K562 (cell line): ENCODE results near the gene TKTL2. TPM values are rescaled to one million over a fixed set of nuclear protein-coding genes. Genes with fewer than 3 reads are reported as not detected.

ENCODE experiments used
- ADNP ChIP-seq: fragments of 200-800 bp; sonication (Bioruptor generic); IDR thresholded peaks from 2 replicates; pipeline ENCODE4 v1.6.1; 2016; ENCODE audit warnings: missing genetic modification characterization, missing compliant biosample characterization
- CBX3 ChIP-seq, 2 experiments: IDR thresholded peaks; 1 replicate in 1 of 2; 2 replicates in 1 of 2; pipeline ENCODE4 v1.6.1; 2012; ENCODE audit warnings: inconsistent platforms in 2 of 2, low read length in 2 of 2, borderline replicate concordance in 1 of 2, control low read depth in 1 of 2
- CCAR2 ChIP-seq: fragments of 200-400 bp; formaldehyde crosslinking; IDR thresholded peaks from 2 replicates; pipeline ENCODE4 v1.6.1; 2017; ENCODE audit warnings: mild to moderate bottlenecking, low read depth, low read length
- GABPB1 ChIP-seq: sonication (generic); formaldehyde crosslinking; IDR thresholded peaks from 2 replicates; pipeline ENCODE4 v1.8.0; 2022; ENCODE audit warnings: mild to moderate bottlenecking, missing genetic modification reagents
- HDAC1 ChIP-seq, 2 experiments: fragments of 450-650 bp; IDR thresholded peaks; 2 replicates each; pipeline ENCODE4 v1.6.1; 2016 to 2017; ENCODE audit warnings: inconsistent platforms in 1 of 2, mild to moderate bottlenecking in 1 of 2, moderate library complexity in 1 of 2
- HDAC2 ChIP-seq: fragments of 450-650 bp; IDR thresholded peaks from 2 replicates; pipeline ENCODE4 v1.6.1; 2016; ENCODE audit warnings: mild to moderate bottlenecking
- IFI16 ChIP-seq: fragments of 250-450 bp; sonication (Bioruptor Pico); IDR thresholded peaks from 2 replicates; pipeline ENCODE4 v2.1.2; 2022; ENCODE audit warnings: mild to moderate bottlenecking, inconsistent platforms
- ILK ChIP-seq: fragments of 450-650 bp; IDR thresholded peaks from 2 replicates; pipeline ENCODE4 v1.6.1; 2016; ENCODE audit warnings: missing genetic modification characterization, low read depth, mild to moderate bottlenecking, missing compliant biosample characterization, moderate library complexity, borderline replicate concordance
- KLF6 ChIP-seq: fragments of 250-450 bp; sonication (Bioruptor Pico); IDR thresholded peaks from 2 replicates; pipeline ENCODE4 v1.4.0; 2020; ENCODE audit warnings: mild to moderate bottlenecking, moderate library complexity, borderline replicate concordance
- MAZ ChIP-seq, 2 experiments: fragments of 450-650 bp in 1 of 2; sonication (generic) in 1 of 2; formaldehyde crosslinking; IDR thresholded peaks in 1 of 2; conservative IDR thresholded peaks in 1 of 2; 2 replicates each; pipeline versions ENCODE4 v1.4.0 to v1.5.0; 2020; ENCODE audit warnings: mild to moderate bottlenecking in 1 of 2, missing genetic modification reagents in 1 of 2
- NELFE ChIP-seq: IDR thresholded peaks from 2 replicates; pipeline ENCODE4 v1.6.1; 2011; ENCODE audit warnings: mild to moderate bottlenecking; ENCODE audit not compliant: insufficient read depth, insufficient read length
- NR2F6 ChIP-seq: fragments of 450-650 bp; formaldehyde crosslinking; IDR thresholded peaks from 2 replicates; pipeline ENCODE4 v1.4.0; 2020; ENCODE audit warnings: mild to moderate bottlenecking
- OTX1 ChIP-seq: fragments of 450-650 bp; formaldehyde crosslinking; IDR thresholded peaks from 2 replicates; pipeline ENCODE4 v1.4.0; 2022; ENCODE audit warnings: mild to moderate bottlenecking
- PHB ChIP-seq: fragments of 250-450 bp; sonication (Bioruptor Pico); IDR thresholded peaks from 2 replicates; pipeline ENCODE4 v1.5.0; 2021
- POLR3G ChIP-seq: IDR thresholded peaks from 2 replicates; pipeline ENCODE4 v1.6.1; 2011; ENCODE audit not compliant: insufficient read length, insufficient replicate concordance; ENCODE audit errors: extremely low read depth
- YBX1 ChIP-seq: fragments of 450-650 bp; IDR thresholded peaks from 2 replicates; pipeline ENCODE4 v1.7.1; 2016; ENCODE audit warnings: mild to moderate bottlenecking
- ZNF174 ChIP-seq: fragments of 250-450 bp; sonication (Bioruptor Pico); IDR thresholded peaks from 2 replicates; pipeline ENCODE4 v1.4.0; 2020; ENCODE audit warnings: mild to moderate bottlenecking
- ZNF212 ChIP-seq: fragments of 450-650 bp; formaldehyde crosslinking; IDR thresholded peaks from 2 replicates; pipeline ENCODE4 v1.4.0; 2020; ENCODE audit warnings: mild to moderate bottlenecking
- ZNF24 ChIP-seq: fragments of 450-650 bp; IDR thresholded peaks from 2 replicates; pipeline ENCODE4 v1.6.1; 2016
- ZNF41 ChIP-seq: fragments of 250-450 bp; sonication (Bioruptor Pico); conservative IDR thresholded peaks from 2 replicates; pipeline ENCODE4 v1.4.0; 2020; ENCODE audit warnings: mild to moderate bottlenecking
- ZNF444 ChIP-seq: fragments of 250-450 bp; sonication (Bioruptor Pico); IDR thresholded peaks from 2 replicates; pipeline ENCODE4 v1.4.0; 2020; ENCODE audit warnings: mild to moderate bottlenecking, moderate library complexity
- polyA plus RNA-seq, 8 experiments: library from polyadenylated mRNA; depleted of rRNA in 4 of 8; stranded (reverse) in 5 of 8; unstranded in 3 of 8; fragments of >200 nt; fragmentation: Nextera tagmentation in 2 of 8; fragmentation: Illumina TruSeq in 1 of 8; extraction: Ambion mirVana in 2 of 8; extraction: Trizol in 1 of 8; gene quantifications; 2 replicates each; pipeline versions ENCODE4 v1.2.1 to v1.2.3, GENCODE V29; 2011 to 2014; ENCODE audit warnings: inconsistent platforms in 1 of 8, missing spikeins in 1 of 8
- total RNA-seq, 7 experiments: library from RNA; depleted of rRNA in 6 of 7; stranded (reverse); fragments of >200 nt in 6 of 7; fragmentation: Illumina TruSeq in 2 of 7; extraction: Trizol in 2 of 7; gene quantifications; 2 replicates each; pipeline versions ENCODE4 v1.2.1 to v1.2.3, GENCODE V29; 2011 to 2021; ENCODE audit warnings: low replicate concordance in 1 of 7
- TF ChIP-seq, protein P1 (sequence below): sonication (generic); formaldehyde crosslinking; IDR thresholded peaks from 2 replicates; pipeline ENCODE4 v1.8.0; 2023; ENCODE audit warnings: mild to moderate bottlenecking, missing genetic modification reagents
- TF ChIP-seq, protein P2 (sequence below): fragments of 450-650 bp; IDR thresholded peaks from 2 replicates; pipeline ENCODE4 v1.6.1; 2016; ENCODE audit warnings: low read depth, mild to moderate bottlenecking, moderate library complexity
- TF ChIP-seq, protein P3 (sequence below): IDR thresholded peaks from 2 replicates; pipeline ENCODE4 v1.6.1; 2011; ENCODE audit warnings: borderline replicate concordance, low read depth, mild to moderate bottlenecking, moderate library complexity, low read length; ENCODE audit not compliant: insufficient read depth, poor library complexity, severe bottlenecking

The TKTL2 gene
- total and polyA plus RNA-seq, 9 of the 15 experiments (the other 6 are each of a cell fraction or from before 2014, with no cell fraction given) = 0.03 to 0.31 (median 0.09) TPM; not detected in 1

DNA sequence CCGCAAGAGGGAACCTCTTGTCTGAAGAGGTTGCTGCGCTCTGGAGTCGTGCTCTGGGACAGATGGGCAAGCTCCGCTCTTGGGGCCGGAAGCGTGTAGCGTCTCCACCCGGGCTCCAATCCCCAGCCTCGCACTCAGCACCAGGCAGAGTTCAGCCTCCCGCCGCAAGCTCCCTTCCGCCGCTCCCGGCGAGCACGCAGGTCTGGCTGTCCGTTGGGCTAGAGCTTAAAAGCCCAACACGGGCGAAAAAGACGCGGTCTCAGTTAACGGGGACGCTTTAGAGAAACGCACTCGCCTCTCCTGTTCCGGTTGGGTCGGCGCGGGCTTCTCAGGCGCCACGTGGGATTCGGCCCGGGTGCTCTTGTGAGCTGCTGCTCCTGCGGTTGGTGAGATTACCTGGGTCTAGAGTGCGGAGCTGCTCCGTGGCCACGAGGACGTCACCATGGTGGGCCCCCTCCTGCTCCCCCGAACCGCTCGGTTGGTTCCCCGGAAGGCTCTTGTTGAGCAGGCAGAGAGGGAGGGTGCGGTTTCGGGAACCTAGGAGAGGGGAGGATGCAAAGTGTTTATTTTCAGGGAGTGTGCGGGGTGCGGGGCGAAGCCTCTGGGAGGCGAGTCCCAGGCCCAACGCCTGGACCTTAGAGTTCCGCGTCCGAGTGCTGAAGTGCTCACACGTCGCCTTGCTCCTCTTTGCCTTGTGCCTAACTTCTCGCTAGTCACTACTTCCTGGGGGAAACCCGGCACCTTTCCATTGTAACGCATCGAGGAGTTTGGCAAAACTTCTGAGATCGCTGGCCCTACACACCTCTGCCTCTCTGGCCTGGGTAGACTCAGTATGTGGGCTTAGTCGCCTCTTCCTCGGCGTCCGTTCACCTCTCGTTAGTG is 21.0 kb upstream of the TKTL2 start, which contains the start of gene TMA16 (continued):
- TF ChIP-seq PHB (CRISPR knock-in tag) (no peak), OTX1 (CRISPR knock-in tag) (no peak), CBX3 (IDR thresholded peaks at IDR 0.05; ENCODE audit: borderline replicate concordance in 1 of 2, low read length in 2 of 2) (peak in 1 of 2 experiments; percentile 96; a peak in 2 of 3 replicates), ZNF444 (no peak), ADNP (tag) (no peak), IFI16 (CRISPR knock-in tag) (no peak), YBX1 (no peak), KLF6 (CRISPR knock-in tag) (no peak), MAZ (CRISPR knock-in tag; conservative IDR thresholded peaks at IDR 0.05 in 1 of 2, IDR thresholded peaks at IDR 0.05 in 1 of 2) (peak; percentile 51 to 87; a peak in 3 of 4 replicates), ZNF212 (CRISPR knock-in tag) (no peak), NELFE (peak; percentile 37), HDAC1 (IDR thresholded peaks at IDR 0.05) (peak; percentile 39 to 95; a peak in 3 of 4 replicates), CCAR2 (no peak), HDAC2 (peak; percentile 79), POLR3G (no peak), GABPB1 (CRISPR knock-in tag) (peak; percentile 99), ZNF174 (CRISPR knock-in tag) (no peak), NR2F6 (CRISPR knock-in tag) (no peak), ILK (tag) (no peak), ZNF41 (no peak), ZNF24 (peak; percentile 76)
- TF ChIP-seq, protein P1, sequence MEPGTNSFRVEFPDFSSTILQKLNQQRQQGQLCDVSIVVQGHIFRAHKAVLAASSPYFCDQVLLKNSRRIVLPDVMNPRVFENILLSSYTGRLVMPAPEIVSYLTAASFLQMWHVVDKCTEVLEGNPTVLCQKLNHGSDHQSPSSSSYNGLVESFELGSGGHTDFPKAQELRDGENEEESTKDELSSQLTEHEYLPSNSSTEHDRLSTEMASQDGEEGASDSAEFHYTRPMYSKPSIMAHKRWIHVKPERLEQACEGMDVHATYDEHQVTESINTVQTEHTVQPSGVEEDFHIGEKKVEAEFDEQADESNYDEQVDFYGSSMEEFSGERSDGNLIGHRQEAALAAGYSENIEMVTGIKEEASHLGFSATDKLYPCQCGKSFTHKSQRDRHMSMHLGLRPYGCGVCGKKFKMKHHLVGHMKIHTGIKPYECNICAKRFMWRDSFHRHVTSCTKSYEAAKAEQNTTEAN (CRISPR knock-in tag) = peak; percentile 86
- TF ChIP-seq, protein P2, sequence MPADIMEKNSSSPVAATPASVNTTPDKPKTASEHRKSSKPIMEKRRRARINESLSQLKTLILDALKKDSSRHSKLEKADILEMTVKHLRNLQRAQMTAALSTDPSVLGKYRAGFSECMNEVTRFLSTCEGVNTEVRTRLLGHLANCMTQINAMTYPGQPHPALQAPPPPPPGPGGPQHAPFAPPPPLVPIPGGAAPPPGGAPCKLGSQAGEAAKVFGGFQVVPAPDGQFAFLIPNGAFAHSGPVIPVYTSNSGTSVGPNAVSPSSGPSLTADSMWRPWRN = no peak
- TF ChIP-seq, protein P3, sequence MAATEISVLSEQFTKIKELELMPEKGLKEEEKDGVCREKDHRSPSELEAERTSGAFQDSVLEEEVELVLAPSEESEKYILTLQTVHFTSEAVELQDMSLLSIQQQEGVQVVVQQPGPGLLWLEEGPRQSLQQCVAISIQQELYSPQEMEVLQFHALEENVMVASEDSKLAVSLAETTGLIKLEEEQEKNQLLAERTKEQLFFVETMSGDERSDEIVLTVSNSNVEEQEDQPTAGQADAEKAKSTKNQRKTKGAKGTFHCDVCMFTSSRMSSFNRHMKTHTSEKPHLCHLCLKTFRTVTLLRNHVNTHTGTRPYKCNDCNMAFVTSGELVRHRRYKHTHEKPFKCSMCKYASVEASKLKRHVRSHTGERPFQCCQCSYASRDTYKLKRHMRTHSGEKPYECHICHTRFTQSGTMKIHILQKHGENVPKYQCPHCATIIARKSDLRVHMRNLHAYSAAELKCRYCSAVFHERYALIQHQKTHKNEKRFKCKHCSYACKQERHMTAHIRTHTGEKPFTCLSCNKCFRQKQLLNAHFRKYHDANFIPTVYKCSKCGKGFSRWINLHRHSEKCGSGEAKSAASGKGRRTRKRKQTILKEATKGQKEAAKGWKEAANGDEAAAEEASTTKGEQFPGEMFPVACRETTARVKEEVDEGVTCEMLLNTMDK = no peak
